ENCODE measurements around the gene ALDH1B1.
"Not testable (repeated sequence)": the region's sequence is repeated elsewhere in the genome, so short reads cannot be mapped to it uniquely, and the experiment has no call there.

The ALDH1B1 gene

DNA sequence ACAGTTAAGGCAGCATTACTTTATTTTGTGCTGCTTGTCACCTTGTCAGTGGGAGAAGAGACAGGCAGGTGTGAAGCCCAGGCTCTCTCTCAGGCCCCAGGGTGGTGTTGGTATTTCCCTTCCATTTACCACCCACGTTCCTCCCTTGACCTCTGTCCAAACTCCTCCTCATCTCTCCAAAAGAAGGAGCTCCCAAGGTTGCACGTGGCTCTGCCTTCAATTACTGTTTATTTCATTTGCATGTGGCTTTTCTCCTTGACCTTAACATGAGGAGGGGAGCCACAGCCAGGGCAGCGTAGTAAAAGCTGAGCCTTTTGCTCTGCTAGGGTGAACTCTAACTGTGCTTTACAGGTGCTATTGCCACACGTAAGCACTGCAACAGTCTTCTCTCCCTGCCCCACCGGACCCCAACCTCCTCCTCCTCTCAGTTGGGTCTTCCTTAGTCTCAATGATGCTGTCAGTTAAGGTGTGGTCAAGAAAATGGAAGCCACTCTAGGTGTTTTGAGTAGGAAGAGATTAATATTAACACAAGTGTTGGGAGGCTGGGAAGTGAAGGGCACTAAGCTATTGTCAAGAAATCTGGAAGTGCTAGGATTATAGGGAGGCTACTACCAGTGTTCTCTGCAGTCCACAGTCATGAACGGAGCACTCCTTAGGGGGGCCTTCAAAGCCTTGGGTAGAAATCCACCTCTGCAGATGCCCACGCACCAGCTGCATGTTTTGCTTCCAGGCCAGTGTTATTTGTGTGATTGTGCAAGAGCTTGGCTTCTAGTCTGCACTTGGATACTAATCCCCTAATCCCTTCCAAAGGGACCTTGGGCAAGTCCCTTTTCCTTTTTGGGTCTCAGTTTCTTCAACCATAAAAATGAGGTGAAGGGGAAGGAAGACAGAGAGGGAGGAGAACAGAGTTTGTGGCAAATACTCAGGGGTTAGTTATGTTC is 3.9 kb upstream of the ALDH1B1 start:
- no peak for DNase-seq

DNA sequence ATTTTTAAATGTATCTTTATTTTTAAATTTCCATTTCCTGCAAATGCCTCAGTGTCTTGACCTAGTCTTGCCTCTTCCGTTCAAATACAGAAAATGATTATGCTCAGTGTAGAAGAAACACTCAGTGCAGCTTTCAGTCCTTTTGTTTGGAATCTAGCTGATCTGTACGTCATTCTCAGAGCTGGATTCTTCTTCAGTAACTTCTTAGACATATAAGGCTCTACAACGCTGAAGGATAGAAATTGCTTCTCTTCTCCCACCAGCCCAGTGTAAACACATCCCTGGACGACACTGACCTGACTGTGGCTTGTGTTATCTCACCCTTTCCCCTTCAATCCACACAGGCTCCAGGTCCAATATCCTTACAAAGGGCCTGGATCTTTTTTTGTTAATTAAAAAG is 3.2 kb upstream of the ALDH1B1 start:
- DNase-seq = no peak

DNA sequence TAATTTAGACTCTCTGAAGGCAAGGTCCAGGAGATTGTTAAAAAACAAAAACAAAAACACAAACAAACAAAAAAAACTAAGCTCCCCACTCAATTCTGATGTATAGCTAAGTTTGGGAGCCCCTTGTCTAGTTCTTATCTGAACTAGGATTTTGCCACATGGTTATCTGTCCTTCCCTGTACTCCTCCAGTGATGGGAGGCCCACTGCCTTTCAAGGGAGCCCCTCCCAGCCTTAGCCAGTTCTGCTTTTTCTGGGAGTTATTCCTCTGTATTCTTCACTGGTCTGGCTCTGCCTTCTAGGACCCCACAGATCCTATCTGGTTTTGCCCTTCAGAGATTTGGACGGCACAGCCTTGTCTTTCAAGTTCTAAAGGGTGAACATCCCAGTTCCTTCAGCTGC is 2.1 kb upstream of the ALDH1B1 start:
- no peak for DNase-seq

DNA sequence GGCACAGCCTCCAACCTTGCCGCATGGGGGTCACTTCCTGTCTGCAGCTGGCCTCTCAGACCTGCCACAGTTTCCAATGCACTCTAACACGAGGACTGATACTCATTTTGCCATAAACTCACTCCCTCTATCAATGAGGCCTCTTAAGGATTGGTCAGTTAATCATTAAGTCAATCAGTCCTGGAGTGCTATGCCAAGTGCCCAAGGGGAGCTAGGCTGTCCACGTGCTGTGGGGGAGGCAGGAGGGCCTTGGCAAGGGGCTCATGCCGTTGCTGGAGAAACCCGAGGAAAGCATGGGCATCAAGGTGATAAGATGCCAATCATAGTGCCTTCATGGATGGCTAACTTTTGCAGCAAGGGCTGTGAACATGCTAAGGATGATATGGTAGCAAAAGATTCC is 1.7 kb upstream of the ALDH1B1 start:
- DNase-seq = no peak

DNA sequence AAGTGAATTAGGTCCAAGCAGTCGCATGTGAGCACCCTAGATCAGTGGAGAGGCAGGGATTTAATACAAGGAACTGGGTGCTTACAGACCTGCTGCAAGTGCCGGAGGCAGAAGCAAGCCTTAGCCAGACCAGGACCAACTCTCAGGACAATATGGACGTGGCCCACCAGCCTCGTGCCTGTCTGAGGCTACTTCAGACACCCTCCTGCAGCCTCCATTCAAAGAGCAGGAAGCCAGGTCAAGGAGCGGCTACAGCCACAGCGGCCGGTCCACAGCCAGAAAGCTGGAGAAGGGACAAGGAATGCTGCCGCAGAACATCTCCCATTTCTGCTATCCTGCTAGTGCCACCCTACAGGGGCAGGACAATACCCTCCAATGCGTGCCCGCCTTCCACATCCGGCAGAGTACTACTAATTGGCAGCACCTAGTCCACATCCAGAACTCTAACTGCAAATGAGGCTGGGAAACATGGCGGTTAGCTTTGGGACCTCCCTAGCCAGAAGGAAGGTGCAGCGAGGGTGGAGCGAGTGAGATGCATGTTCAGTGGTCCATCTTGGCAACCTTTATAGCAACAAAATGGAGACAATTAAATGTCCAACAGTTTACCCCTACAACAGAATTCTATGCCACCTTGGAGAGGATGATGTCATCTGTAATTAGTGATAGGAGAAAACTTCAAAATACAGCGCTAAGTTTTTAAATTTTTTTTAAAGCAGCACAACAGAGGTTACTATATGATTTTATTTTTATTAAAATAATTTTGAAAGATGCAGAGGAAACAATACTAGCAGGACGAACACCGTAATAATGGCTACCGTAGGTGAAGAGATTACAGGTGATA is 1.0 kb upstream of the ALDH1B1 start:
- no peak for DNase-seq

DNA sequence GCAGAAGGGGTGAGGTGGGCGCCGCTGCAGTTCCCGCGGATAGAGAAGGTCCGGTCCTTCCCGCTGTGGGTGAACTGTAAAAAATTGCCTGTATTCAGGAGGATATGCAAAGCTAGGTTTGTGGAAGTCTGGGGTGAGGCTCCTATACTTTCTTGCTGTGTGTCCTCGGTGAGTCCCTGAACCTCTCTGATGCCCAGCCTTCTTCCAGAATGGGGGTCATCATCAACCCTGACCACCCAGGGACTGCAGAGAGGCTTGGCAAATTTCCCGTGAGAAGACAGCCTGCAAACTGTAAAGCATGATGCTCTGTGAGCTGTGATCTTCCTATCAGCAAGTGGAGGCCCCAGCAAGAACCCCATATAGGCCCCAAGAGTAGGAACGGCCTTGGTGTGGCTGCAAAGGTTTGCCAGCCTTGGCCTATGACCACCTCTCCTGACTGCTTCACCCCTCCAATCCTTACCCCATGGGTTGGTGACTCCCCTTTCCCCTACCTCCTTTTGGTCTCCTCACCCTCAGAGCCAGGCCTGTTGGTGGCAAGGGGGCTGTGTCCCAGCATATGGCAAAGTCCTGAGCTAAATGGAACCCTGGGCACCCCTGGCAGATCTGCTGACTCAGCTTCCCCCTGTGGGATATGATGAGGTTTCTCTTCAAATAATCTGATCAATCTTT is 760 bp downstream of the ALDH1B1 start:
- no peak for DNase-seq

DNA sequence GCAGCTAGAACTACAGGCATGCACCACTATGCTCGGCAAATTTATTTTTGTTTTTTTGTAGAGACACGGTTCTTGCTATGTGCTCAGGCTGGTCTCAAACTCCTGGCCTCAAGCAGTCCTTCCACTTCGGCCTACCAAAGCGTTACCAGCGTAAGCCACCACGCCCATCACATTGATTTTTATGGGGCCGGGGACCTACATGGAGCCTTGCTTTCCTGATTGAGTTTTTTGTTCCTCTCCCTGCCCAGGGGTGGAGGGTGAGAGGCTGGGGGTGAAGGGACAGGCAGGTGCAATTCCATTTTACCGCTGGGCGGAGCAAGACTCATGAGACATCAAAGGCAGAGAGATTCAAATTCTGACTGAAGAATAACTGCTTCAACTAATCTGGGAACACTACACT is 1.9 kb downstream of the ALDH1B1 start:
- DNase-seq = no peak

DNA sequence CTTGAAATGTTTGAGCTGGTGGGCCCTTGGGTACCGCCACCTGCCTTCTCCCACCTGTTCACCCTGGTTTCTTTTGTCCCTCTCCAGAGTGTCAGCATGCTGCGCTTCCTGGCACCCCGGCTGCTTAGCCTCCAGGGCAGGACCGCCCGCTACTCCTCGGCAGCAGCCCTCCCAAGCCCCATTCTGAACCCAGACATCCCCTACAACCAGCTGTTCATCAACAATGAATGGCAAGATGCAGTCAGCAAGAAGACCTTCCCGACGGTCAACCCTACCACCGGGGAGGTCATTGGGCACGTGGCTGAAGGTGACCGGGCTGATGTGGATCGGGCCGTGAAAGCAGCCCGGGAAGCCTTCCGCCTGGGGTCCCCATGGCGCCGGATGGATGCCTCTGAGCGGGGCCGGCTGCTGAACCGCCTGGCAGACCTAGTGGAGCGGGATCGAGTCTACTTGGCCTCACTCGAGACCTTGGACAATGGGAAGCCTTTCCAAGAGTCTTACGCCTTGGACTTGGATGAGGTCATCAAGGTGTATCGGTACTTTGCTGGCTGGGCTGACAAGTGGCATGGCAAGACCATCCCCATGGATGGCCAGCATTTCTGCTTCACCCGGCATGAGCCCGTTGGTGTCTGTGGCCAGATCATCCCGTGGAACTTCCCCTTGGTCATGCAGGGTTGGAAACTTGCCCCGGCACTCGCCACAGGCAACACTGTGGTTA is 3.3 kb downstream of the ALDH1B1 start:
- no peak for DNase-seq

DNA sequence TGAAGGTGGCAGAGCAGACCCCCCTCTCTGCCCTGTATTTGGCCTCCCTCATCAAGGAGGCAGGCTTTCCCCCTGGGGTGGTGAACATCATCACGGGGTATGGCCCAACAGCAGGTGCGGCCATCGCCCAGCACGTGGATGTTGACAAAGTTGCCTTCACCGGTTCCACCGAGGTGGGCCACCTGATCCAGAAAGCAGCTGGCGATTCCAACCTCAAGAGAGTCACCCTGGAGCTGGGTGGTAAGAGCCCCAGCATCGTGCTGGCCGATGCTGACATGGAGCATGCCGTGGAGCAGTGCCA is 3.8 kb downstream of the ALDH1B1 start:
- DNase-seq = no peak

DNA sequence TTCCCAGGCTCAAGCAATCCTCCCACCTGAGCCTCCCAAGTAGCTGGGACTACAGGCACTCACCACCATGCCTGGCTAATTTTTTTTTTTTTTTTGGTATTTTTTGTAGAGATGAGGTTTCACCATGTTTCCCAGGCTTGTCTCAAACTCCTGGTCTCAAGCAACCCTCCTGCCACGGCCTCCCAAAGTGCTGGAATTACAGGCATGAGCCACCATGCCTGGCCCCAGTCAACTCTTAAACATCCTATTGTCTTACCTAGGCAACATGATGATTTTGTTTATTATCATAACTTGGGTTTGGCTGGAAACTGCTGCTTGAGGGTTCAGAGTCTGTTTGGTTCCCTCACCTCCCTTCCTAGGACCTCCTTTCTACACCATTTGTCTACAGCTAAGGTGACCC is 6.7 kb downstream of the ALDH1B1 start:
- DNase-seq = not testable (repeated sequence)

DNA sequence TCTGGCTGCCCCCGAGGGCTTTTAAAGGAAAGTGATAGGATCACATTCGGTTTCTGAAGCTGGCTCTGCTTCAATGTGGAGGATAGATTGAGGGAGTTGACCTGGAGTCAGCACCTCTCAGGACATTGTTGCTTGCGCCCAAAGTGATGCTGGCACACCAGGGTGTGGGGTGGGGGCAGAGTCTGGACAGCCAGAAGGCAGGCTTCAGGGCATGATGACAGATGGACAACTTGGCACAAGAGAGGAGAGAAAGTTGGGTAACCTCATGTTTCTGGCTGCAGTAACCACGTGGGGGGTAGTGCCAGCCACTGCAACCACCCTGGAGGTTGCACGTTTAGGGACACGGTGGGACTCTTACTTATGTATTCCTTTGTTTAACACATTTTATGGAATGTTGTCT is 9.5 kb downstream of the ALDH1B1 start:
- DNase-seq = no peak

DNA sequence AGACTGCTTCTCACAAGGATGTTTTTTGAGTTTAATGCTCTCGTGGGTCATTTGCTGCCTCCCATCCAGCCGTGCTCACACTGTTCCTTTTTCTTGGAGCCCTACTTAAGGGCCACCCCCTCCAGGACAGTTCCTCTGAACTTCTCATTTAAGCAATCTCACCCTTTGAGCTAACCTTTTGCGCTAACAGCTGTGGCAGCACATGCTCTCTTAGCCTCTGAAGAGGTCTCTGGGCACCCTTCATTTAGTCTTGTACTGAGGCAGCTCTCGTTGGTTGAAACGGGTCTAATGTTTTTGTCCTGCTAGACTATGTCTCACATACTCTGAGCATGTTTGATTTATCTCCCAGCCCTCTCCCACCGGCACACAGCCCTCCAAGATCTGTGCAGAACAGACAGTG is 11.8 kb downstream of the ALDH1B1 start:
- no peak for DNase-seq

DNA sequence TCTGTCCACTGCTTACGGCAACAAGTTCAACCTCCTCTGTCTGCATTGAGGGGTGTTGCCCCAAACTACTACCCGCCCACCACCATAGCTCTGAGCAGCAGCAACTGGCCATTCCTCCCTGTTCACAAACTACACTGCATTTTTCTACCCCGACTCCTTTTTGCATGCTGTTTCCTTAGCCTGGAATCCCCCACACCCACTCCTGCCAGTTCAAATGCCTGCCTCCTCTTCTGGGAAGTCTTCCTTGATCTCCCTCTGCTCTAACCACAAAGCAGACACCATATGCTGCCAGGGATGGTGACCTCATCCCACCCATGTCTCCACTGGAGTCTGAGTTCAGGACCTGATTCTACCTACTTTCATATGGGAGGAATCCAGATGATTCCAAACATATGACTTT is 13.3 kb downstream of the ALDH1B1 start:
- DNase-seq = no peak

DNA sequence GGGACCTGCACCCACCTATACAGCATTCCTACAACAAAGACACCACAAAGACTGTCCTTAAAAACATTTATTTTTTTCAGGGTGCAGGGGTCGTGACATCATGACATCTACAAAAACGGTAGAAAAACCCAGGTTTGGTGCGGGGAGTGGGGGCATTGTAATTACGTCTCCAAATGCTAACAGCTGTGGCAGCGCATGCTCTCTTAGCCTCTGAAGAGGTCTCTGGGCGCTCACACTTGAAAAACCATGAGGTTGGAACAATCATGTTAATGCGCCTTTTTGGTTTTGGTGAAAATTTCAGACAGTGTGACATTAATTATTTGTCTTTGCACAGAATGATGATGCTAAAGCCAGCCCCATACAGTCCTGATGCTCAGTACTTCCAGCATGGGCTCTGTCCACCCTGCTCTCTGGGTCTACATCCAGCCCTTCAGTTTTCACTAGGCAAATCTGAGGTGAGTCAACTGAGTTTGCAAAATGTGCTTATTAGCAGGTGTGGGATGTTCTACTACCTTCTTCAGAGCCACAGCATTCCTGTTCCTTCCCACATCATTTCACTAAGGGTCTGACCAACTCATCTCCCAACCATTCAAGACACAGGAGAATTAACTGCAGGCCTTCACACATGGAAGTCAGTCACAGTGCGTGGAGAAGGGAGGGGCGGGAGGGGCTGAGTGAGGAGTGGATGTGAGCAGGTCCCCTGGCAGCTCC is 14.1 kb downstream of the ALDH1B1 start:
- DNase-seq = no peak

DNA sequence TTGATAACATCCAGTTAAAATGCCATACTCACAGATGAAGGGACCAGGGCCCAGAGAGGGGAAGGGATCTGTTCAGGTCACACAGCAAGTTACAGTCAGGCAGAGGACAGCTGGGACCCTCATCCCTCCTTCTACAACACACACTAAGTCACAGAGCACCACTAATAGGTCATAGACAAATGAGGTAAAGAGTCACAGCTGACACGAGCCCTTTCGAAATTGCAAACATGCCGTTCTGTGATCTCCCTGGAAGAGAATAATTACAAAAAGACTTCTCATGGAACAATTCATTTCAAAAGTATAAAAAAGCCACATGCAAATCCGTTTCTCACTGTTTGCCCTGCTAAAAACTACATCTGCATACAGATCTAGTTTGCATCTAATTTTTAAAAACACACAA is 16.2 kb downstream of the ALDH1B1 start:
- DNase-seq = no peak

DNA sequence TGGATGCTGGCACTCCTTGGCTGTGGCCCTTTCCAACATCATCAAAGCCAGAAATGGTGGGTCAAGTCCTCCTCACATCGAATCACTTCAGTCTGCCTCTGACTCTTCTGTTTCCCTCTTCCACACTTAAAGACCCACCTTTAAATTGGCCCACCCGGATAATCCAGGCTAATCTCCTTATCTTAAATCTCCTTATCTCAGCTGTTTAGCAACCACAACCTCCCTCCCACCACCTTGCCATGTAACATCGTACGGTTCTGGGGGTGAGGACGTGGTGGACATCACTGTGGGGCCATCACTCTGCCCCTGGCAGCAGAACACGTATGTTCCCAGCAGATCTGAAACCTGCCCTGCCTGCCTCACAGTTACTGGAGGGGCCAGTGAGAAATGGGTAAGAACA is 20.2 kb downstream of the ALDH1B1 start:
- DNase-seq = no peak

DNA sequence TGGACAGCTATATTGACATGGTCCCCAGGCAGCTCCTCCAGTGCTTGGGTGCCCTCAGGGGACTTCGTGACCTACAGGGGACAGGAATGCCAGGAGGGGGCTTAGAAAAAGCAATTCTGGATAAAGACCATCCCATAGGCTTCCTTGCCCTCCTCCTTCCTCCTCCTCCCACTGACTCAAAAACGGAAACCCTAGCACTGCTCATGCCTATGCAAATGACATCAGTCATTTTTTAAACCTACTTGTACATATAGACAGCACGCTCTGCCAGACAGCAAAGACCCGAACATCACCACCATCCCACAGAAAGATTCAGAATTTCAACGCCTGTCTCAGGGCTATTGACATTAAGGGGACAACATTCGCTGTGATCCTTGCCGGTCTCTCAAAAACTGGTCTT is 20.8 kb downstream of the ALDH1B1 start:
- DNase-seq = no peak

DNA sequence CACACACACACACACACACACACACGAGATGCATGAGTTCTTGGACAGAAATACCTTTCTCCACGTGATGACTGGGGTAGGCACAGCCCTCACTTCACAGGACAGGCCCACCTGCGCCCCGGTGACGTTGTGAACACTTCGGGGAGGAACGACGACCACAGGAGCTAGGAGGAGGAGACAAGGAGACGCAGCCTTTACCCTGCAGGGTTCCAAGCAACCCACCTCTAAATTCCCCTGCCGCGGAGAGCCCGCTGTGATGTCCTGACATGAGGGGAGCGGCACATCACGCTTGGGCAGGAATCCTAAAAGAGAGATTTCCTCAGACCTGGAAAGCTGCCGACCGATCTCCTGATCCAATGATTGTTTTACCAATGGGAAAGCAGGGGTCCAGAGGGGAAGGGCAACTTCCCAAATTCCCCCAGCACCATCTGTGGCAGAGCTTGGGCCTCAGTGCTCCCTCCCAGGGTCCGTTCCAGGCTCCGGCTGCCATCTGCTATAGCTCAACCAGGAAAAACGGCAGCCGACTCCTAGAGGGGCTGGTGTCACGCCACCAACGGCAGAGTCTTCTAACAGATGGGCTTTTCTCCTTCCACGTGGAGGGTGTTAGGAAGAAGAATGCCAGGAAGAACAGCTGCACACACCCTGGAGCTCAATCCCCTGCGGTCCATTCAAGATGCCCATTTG is 21.7 kb downstream of the ALDH1B1 start:
- DNase-seq = no peak

DNA sequence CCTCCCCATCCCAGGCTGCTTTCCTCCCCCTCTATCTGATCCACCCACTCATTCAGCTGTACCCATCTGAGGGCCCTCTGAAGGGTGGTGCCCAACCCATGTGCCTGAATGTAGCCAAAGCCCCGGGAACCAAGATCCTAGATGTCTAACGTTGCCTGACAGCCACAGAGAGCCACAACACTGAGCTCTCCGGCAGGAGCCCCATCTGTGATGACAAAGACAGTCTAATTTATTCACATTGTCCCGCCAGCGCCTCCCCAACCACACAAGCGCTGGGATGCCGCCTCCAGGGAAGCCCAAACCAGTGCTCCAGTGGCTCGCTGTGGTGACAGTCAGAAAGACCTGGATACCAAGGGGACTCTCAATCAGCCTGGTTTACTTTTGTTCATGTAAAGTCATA is 23.4 kb downstream of the ALDH1B1 start:
- DNase-seq = no peak

DNA sequence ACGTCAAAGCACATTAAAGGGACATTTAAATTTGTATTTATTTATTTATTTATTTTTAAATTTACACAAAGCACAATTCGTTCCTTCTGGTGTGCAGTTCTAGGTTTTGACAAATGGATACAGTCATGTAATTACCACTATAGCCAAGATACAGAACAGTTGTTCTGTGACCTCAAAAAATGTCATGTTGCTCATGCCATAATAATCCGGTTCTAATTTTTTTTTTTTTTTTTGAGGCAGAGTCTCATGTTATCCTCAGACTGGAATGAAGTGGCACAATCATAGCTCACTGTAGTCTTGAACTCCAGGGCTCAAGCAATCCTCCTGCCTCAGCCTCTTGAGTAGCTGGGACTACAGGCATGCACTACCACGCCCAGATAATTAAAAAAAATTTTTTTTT is 24.0 kb downstream of the ALDH1B1 start:
- no peak for DNase-seq

DNA sequence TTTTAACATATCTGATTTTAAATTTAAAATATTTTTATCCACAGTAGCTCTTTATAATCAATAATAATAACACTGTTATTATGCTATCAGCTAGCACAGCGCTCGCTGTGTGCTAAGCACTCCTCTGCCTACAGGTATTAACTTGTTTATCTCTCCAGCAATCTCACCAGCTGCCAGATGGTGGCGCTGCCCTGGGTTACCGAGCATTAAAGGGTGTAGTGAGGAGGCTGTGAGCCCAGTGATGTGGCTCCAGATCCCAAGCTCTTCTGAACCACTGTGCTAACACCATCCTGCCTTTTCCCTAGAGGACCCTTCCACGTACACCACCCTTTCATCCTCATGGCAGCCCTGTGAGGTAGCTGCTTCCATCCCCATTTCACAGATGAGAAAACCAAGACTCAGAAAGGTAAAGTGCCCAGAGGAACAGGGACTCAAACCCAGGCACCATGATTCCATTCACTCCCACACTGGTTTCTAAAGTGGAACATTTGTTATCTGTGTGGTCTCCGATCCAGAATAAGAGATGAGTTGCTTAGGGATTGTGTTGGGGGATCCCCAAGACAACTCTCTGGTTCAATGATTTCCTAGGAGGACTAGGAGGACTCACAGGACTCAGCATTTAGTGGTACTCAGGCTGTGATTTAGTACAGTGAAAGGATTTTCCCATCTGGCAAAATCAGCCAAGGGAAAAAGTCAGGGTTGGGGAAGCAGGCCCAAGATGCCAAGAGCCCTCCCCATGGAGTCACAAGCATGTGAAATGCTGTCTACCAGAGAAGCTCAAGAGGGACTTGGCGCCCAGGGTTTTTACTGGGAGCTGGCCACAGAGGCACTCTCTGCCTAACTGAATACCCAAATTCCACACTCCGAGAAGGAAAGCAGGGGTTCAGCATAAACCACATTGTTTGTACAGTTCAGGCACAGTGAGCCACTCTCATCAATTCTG is 24.8 kb downstream of the ALDH1B1 start:
- no peak for DNase-seq
